Measurements from ENCODE around the gene QSOX2.

The QSOX2 gene

DNA sequence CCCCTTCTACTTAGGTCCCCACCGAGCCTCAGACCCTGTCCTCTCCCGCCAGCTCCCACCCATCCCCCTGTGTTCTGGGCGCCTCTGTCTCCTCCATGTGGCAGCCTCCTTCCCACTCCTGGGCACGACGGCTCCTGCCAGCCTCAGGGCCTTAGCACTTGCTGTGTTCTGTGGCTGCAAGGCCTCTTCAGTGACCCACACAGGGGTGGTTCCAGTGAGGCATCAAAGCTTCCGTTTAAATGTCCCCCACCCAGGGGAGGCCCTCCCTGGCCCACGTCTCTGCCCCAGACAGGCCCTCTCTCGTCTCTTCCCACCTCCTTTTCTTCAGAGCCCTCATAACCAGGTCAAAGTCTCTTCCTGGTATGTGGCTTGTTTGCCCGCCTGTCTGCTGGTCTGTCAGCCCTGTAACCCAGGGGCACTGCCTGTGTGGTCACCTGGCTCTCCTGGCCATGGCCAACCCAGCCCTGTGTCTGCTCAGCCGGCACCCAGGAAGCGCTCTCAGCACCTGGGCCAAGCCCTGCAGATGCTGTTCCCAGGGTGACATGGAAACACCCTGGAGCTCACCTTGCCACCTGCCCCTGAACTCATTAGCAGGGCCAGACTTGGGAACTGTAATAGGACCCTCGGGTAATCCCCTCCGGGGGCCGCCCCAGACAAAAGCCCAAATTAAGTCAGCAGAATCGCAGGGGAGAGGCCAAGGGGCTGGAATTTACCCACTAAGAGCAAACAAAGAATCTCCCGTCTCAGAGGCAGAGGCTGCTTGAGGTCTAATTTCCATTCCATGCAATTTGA, 74.4 kb downstream of the QSOX2 start:
- DNase-seq, result no peak

DNA sequence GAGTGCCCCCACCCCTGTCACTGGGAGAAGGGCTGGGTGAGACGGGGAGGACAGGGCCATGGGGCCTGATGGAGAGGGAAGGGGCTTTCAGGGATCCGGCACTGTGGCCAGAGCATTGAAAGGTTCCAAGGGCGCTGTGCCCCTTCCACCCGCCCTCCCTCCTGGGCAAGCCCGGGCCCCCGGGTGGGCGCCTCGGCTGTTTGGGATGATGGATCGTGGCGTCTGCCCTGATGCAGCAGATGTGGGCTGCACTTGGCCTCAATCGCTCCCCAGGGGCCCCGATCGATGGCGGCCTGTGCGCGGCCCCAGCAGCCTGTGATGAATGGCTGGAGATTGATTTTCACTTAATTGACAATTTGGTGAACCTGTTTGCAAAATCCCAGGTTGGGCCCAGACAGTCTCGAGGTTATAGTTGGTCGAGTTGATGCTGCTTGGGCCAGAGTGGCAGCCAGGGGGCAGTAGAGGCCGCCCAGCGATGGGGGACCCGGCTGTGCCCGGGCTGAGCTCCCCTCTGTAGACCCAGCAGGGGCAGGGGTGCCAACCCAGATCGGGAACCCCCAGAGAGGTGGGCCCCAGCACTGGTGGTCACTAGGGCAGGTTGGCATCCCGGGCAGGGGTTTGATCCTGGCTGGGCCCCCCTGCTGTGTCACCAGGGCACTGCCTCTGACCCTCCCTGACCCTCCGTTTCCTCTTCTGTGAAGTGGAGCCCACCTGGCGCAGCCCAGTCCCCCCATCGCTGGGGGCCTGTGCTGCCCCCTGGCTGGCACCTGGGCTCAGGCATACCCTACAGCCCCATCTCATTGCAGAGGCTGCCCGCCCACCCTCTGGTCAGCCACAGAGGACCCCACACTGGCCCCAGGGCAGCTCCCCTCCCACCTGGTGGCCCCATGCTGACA, 75.4 kb downstream of the QSOX2 start:
- peak; percentile 28 for DNase-seq

DNA sequence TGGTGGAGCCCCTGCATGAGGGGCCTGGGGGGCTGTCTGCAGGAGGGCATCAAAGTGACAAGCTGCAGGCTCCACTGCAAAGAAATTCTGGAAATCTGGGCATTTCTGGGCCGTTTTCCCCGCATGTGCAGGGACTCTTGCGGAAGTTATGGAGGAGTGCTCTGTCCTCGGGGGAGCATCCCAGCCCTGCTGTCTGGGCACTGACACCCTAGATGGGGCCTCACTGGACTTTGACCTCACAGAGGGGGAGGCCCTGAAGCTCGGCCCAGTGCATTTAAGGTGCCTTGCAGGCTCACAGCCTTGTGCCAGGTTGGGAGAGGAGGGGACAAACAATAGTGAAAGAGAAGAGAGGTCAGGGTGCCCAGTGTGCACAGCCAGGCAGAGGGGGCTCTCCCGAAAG, 76.1 kb downstream of the QSOX2 start:
- no peak for DNase-seq

GRCh38 chr9:136163248-136163850, 82.3 kb downstream of the QSOX2 start:
- DNase-seq, result no peak

DNA sequence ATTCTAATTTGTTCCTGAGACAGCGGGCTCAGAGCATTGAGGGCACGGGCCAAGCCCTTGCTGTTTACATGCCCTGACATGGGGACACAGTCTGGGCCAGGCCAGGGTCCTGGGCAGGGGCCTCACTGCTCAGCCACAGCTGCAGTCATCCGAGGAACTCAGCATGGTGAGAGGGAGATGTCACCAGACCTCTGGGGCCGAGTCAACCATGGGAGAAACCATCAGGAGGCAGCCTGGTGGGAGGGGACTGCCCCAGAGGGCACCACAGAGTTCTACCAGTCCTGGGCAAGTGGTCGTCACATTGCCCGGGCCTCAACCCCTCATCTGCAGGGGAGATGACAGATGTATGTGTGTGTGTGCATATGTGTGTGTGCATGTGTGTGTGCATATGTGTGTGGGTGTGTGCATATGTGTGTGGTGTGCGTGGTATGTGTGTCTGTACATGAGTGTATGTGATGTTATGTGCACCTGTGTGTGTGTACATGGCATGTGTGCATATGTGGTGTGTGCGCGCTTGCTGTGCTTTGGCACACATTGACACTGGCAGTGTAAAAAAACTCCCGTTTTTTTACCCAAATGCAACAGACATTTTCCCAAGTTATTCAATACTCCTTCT, 84.5 kb downstream of the QSOX2 start:
- DNase-seq, result no peak

DNA sequence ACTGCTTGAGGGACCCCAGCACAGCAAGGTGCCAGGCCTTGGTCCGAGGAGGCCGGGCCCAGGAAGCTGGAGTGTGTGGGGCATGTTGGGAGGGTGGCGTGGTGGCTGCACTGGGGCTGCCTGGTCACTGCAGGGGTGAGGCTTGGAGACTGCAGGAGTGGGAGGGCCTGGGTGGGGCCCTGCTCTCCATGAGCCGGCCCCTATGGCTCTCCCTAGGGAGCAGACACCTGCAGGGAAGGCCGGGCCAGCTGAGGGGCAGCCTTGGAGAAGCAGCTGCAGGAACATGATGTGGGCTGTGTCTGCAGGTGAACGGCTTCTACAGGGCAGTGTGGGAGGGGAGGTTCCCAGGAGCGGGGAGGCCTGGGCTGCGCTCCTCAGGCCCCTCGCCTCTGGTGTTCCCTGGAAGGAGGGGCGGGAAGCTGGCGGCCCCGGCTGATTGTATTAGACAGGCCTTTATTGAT, 85.2 kb downstream of the QSOX2 start:
- no peak for DNase-seq

GRCh38 chr9:136159851-136160250, 85.8 kb downstream of the QSOX2 start:
- DNase-seq, result no peak

DNA sequence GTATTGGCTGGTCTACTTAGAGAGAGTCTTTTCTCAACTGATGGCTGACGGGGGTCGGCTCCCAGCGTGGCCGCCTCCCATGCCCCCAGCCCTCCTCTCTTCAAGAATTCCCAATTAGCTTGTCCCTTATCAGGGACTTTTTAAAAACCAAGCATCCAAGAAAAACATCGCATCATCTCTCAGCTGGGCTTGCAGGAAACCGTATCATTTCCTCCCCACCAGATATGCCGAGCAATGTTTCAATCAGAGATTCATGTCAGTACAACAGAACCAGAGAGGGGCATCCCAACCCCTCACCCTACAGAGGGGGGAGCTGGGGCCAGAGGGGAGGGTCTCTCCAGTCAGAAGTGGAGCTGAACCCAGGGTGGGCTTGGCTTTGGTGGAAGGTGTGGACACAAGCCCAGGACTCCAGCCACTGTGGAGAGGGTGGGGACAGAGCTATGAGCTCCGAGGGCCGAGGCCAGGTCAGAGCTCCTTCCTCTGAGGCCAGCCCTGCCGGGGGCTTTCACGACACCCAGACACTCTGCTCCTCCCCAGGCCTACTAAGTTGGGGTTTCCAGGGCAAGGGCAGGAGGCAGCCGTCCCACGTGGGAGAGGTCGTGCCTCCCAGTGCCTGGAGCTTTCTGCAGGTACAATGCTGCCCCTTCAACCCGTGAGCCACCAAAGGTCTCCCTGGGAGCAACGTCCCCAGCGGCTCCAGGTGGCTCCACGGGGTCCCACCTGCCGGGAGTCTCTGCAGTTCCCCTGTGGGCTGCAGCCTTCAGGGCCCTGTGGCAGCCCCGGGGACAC, 87.9 kb downstream of the QSOX2 start:
- DNase-seq, result no peak
